Motor neuron (in vitro differentiated cells): Measurements from ENCODE around the gene SURF1. TPM values are rescaled to one million over a fixed set of nuclear protein-coding genes. Genes with fewer than 3 reads are reported as not detected.
"Not testable (repeated sequence)": the region's sequence is repeated elsewhere in the genome, so short reads cannot be mapped to it uniquely, and the experiment has no call there.

ENCODE experiments used
- ATAC-seq, 8 experiments: fragments of 200-7000 bp; cut with Tn5 transposase; replicated peaks in 6 of 8; 2 replicates each; pipeline ENCODE4 v1.8.0; 2021; ENCODE audit warnings: mild to moderate bottlenecking in 8 of 8, moderate library complexity in 8 of 8
- H3K27ac ChIP-seq, 2 donors: fragments of 250-450 bp; sonication (Bioruptor Pico); 2 replicates each; pipeline ENCODE4 v1.9.0; 2021; ENCODE audit warnings: antibody characterized with exemption in 2 of 2, mild to moderate bottlenecking in 2 of 2, moderate library complexity in 1 of 2
- H3K4me1 ChIP-seq, 2 donors: fragments of 250-450 bp; sonication (Bioruptor Pico); replicated peaks in 1 of 2; 2 replicates each; pipeline ENCODE4 v1.6.1; 2021; ENCODE audit warnings: antibody characterized with exemption in 2 of 2, mild to moderate bottlenecking in 2 of 2, moderate library complexity in 1 of 2
- H3K4me3 ChIP-seq, 5 donors: fragments of 250-450 bp; sonication (Bioruptor Pico); 2 replicates each; pipeline ENCODE4 v1.9.0; 2021; ENCODE audit warnings: antibody characterized with exemption in 5 of 5, mild to moderate bottlenecking in 5 of 5, moderate library complexity in 4 of 5
- WGBS, 10 experiments: fragments of 450-650 bp; shearing (Covaris generic); methylation state at CpG; one replicate each; pipeline ENCODE4 v1.0.0; 2022; 5-methylcytosine and 5-hydroxymethylcytosine counted together
- in situ Hi-C, 9 experiments: fragments of 400-800 bp; cut with MboI; loops; one replicate each; pipeline ENCODE4 v1.15.0; 2021; ENCODE audit warnings: low sequenced_read_pairs in 9 of 9, low pct_unique_long_range_greater_than_20kb in 2 of 9; ENCODE audit not compliant: unreplicated experiment in 9 of 9
- total RNA-seq, 8 experiments: library from RNA; unstranded; fragments of 300-600 nt; gene quantifications; 2 replicates each; pipeline versions ENCODE4 v1.2.3 to v1.2.4, GENCODE V29; 2022

SURF1 gene
- total RNA-seq, 8 experiments from 2014 or later: 26.7 to 40.3 (median 30.8) TPM

DNA sequence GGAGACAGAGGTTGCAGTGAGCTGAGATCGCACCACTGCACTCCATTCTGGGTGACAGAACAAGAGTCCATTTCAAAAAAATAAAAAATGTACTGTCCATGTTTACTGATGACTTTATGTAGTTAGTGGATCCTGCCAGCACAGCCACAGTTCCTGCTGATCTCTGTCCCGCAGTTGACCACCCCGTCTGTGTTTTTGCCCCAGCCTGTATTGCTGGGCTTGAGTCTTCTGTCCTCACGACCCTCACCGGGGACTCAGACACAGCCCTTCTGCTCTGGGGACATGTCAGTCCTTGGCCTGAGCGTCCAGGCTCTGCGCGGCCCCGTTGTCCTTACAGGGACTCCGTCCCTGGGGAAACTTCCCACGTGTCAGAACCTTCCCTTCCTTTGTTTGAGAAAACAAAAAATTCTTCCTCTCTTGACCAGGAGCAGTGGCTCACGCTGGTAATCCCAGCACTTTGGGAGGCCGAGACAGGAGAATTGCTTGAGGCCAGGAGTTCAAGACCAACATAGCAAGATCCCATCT lies 34.8 kb downstream of the SURF1 start:
- WGBS, 10 experiments: 73 to 100% (median 82%) methylated on average over 1 to 9 of the region's 13 CpGs; no CpG with 5 or more reads in 4 of the 10 experiments
- ATAC-seq: no peak

DNA sequence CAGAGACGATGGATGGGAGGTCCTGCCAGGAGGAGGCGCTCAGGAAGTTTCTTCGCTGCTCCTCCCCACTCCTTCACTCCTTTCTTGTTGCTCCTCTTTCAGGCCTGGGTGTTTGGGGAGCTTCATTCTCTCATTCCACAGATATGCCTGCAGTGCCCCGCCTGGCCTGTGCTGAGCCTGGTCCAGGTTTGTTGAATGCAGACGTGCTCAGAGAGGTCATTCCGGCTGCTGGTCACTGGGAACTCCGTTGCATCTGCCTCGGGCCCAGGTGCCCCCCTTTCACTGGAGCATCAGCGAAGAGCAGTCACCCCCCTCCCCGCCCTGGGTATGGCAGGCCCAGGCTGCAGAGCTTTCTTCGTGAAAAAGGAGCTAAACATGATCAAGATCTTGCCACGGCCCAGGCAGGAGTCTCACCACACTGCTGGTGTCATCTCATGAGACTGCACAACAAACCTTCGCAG lies 35.8 kb downstream of the SURF1 start:
- peak in 1 of 8 experiments; percentile 35 for ATAC-seq
- in situ Hi-C loops: loop anchor here in 2 of 9 experiments (10.0 kb wide), 1 partner anchor 136 kb away; no protein-coding TSS in a partner anchor

More for the DNA sequence above, 34.8 kb downstream of the SURF1 start:
- no peak overlapping the region for H3K27ac ChIP-seq
- in situ Hi-C loops: loop anchor here in 2 of 9 experiments (10.0 kb wide), 1 partner anchor 137 kb away; no protein-coding TSS in a partner anchor
- no peaks in the 10 kb centered on the region for H3K4me1 ChIP-seq
- H3K4me3 ChIP-seq: no peak overlapping the region

DNA sequence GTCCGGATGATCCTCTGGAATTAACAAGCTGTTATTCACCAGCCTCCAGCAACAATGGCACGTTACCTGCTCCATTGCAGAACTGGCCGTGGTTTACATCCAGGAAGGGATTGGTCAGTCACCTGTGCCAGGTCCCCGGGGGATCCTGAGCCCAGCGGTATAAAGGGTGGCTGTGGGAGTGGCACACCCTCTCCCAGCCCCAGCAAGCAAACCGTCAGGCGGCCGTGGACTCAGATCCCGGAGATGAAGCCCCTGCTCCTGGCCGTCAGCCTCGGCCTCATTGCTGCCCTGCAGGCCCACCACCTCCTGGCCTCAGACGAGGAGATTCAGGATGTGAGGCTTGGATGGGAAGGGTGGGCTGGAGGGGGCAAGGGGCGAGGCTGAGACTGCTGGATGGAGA lies 38.7 kb downstream of the SURF1 start:
- WGBS, 10 experiments: no CpG with 5 or more reads among the region's 13 CpGs
- in situ Hi-C loops, ATAC-seq, H3K27ac ChIP-seq, H3K4me1 ChIP-seq, H3K4me3 ChIP-seq: not testable (repeated sequence)

More for the DNA sequence above, 35.8 kb downstream of the SURF1 start:
- Histone ChIP-seq H3K27ac (no peak overlapping the region), H3K4me3 (no peak overlapping the region), H3K4me1 (no peaks in the 10 kb centered on the region)
- WGBS, 10 experiments: 46 to 89% (median 80%) methylated on average over 1 to 8 of the region's 13 CpGs; no CpG with 5 or more reads in 3 of the 10 experiments

DNA sequence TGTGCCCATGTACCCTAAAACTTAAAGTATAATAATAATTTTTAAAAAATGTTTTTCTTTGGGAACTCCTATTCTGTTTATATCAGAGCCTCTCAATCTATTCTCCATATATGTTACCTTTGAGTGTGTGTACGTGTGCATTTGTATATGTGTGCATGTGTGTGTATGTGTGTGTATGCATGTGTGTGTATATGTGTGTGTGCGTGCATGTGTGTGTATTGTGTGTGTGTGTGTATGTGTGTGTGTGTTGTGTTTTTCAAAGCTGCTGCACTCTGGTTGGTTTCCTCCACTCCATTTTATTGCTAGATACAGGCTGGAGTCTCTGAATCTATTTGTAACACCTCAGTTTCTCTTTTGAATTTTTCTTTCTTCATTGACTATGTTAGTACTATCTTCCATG lies 40.3 kb downstream of the SURF1 start:
- Histone ChIP-seq H3K4me1 (no peaks in the 10 kb centered on the region), H3K4me3 (no peak overlapping the region), H3K27ac (no peak overlapping the region)
- in situ Hi-C loops: no loop called here
- 0 to 80% (median 64%) methylated on average over 1 to 2 of the region's 2 CpGs; no CpG with 5 or more reads in 6 of the 10 experiments for WGBS, 10 experiments
- no peak for ATAC-seq

DNA sequence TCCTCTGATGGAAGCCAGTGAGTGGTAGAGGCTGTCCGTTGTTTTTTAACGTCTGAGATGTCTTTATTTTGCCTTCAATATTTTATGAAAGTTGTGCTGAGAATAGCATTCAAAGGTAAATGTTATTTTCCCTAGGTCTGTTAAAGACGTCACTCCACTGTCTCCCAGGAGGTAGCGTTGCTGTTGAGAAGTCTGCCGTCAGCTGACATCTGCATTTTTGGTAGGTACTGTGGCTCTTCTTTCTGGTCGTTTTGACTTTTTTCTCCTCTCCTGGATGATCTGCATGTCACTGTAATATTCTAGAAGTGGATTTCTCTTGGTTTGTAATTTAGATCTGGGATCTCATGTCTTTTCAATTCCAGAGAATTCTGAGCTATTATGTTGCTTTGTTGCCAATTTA lies 46.7 kb downstream of the SURF1 start:
- in situ Hi-C loops: no loop called here
- WGBS, 10 experiments: 22 to 100% (median 75%) methylated on average over 1 to 5 of the region's 6 CpGs; no CpG with 5 or more reads in 2 of the 10 experiments
- Histone ChIP-seq H3K27ac (no peak overlapping the region), H3K4me3 (no peak overlapping the region), H3K4me1 (no peaks in the 10 kb centered on the region)
- no peak for ATAC-seq

DNA sequence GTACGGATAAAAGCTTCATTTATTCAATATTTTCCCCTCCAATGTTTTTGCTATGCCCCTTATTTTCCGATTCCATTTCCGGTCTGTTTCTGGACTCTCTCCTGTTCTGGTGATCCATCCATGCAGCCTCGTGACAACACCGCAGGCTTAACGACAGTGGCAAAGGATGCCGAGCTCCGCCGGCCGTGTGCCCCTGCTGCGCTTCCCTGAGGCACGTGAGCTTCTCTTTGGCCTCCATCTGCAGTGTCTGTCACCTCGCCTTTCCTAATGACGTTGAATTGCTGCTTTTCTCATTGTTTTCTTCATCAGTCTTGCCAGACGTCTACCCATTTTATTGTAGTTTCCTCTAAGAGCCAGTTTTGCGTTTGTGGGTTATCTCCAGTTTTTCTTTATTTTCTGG lies 49.0 kb downstream of the SURF1 start:
- in situ Hi-C loops: no loop called here
- ATAC-seq: no peak
- no peaks in the 10 kb centered on the region for H3K4me1 ChIP-seq
- no peak overlapping the region for H3K27ac ChIP-seq
- 16 to 100% (median 61%) methylated on average over 3 to 14 of the region's 16 CpGs; no CpG with 5 or more reads in 1 of the 10 experiments for WGBS, 10 experiments
- H3K4me3 ChIP-seq: no peak overlapping the region

DNA sequence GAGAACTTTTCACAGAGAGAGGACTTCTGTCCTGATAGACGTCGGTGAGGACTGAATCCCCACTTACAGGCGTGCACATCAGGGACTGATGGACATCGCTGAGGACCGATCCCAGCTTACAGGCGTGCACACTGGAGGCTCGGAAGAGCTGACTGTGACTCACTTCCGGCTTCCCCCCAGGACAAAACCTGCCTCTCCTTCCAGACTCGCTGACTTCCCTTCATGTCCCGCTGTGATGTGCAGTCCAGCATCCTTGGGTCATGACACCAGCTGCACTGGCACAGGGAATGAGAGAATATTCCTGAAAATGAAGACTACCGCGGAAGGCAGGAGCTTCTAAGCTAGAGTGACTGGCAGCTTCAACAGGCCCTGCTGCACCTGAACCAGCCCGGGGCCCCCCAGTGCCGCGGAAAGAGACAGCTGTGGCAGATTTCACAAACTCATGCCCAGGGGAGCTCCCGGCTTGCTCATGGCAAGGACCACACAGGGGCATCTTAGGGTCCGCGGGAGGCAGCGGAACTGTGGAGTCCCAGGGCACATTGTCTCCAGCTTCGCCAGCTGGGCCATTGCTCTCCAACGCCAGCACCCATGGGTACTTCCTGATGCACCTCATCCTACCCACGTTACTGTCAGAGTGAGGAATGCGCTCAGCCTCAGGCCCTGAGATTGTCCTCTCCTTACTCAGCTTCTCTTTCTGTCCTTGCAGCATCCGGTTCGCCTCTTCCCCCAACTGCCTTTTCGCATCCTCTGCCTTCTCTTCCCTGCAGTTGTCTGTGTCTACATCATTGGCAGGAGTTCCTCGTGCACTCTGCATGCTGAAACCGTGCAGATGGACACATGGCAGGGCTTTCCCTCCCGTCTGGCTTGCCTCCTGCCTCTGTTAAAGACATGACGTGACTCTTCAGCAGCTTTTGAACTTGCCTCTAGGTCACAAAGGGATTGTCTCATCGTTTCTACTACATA lies 49.8 kb downstream of the SURF1 start:
- ATAC-seq: peak in 2 of 8 experiments; percentile 50 to 71
- 0 to 87% (median 50%) methylated on average over 1 to 19 of the region's 31 CpGs; no CpG with 5 or more reads in 1 of the 10 experiments for WGBS, 10 experiments
- Histone ChIP-seq H3K4me1 (no peaks in the 10 kb centered on the region), H3K27ac (no peak overlapping the region), H3K4me3 (no peak overlapping the region)
- in situ Hi-C loops: no loop called here

DNA sequence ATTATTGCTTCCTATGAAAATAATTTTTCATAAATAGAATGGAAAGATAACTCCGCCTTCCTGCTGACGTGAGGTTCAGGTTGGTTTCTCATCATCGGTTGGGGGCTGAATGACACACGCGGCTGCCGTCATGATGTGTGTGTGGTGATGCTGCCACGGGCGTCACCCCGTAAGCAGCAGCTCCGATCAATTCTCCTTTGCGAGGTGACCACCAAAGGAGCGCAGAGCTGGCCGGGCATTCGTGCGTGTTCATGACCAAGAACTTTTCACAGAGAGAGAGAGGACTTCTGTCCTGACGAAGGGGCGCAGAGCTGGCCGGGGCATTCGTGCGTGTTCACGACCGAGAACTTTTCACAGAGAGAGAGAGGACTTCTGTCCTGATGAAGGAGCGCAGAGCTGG lies 50.6 kb downstream of the SURF1 start:
- H3K4me1 ChIP-seq: no peaks in the 10 kb centered on the region
- no peak overlapping the region for H3K27ac ChIP-seq
- no peak for ATAC-seq
- H3K4me3 ChIP-seq: no peak overlapping the region
- in situ Hi-C loops: no loop called here
- 39 to 100% (median 72%) methylated on average over 1 to 15 of the region's 23 CpGs; no CpG with 5 or more reads in 4 of the 10 experiments for WGBS, 10 experiments

DNA sequence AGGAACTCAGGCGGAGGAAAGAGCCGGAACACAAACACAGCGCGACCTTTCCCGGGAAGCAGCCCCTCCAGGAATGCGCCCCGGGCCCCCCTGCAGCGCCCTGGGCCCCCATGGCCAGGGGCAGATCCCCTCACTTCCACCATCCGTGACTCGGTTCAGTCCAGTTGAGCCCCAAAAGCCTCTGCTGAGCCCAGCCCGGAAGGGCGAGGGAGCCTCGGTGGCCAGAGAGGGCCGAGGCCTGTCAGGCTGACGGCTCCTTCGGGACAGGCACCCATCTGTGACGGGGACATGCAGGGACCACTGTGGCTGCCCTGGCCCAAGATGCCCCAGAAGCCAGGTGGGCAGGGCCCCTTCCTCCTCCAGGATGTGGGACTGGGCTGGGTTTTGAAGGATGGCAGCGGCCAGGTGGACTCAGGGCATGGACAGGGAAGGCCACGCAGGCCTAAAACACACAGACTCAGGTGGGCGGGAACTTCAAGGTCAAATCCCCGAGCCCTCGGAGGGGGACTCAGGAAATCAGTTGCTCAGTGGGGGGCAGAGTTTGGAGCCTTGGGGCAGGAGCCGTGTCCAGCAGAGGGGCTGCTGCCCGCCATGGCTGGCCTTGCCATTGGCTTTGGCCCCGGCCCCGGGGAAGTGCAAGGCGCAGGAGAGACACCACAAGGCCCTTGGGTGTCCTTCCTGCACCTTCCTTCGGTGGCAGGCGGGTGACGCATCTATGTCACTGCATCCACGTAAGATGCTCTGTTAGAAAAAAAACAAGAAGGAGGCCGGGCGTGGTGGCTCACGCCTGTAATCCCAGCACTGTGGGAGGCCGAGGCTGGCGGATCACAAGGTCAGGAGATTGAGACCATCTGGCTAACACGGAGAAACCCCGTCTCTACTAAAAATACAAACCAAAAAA lies 51.6 kb downstream of the SURF1 start:
- H3K4me3 ChIP-seq: no peak overlapping the region
- in situ Hi-C loops: no loop called here
- ATAC-seq: no peak
- H3K27ac ChIP-seq: no peak overlapping the region
- no peaks in the 10 kb centered on the region for H3K4me1 ChIP-seq
- WGBS, 10 experiments: 8 to 100% (median 83%) methylated on average over 1 to 3 of the region's 38 CpGs; no CpG with 5 or more reads in 4 of the 10 experiments

DNA sequence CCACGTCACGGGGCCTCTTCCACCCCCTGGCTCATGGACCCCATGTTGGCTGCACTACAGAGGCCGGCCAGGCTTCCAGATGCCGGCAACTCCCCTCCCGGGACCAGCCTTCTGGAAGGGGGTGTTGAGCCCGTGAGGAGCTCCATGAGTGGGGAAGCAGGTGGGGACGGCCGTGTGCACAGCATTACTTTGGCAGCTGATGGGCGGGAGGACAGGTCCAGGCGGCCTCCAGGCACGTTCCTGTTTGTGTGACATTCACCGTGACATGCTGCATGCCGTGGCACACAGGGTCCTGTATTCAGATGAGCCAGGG lies 52.2 kb downstream of the SURF1 start:
- no peak for ATAC-seq
- WGBS, 10 experiments: 11 to 86% methylated on average over 3 to 5 of the region's 13 CpGs; no CpG with 5 or more reads in 8 of the 10 experiments
- H3K4me3 ChIP-seq: no peak overlapping the region
- no peaks in the 10 kb centered on the region for H3K4me1 ChIP-seq
- in situ Hi-C loops: no loop called here
- H3K27ac ChIP-seq: no peak overlapping the region

DNA sequence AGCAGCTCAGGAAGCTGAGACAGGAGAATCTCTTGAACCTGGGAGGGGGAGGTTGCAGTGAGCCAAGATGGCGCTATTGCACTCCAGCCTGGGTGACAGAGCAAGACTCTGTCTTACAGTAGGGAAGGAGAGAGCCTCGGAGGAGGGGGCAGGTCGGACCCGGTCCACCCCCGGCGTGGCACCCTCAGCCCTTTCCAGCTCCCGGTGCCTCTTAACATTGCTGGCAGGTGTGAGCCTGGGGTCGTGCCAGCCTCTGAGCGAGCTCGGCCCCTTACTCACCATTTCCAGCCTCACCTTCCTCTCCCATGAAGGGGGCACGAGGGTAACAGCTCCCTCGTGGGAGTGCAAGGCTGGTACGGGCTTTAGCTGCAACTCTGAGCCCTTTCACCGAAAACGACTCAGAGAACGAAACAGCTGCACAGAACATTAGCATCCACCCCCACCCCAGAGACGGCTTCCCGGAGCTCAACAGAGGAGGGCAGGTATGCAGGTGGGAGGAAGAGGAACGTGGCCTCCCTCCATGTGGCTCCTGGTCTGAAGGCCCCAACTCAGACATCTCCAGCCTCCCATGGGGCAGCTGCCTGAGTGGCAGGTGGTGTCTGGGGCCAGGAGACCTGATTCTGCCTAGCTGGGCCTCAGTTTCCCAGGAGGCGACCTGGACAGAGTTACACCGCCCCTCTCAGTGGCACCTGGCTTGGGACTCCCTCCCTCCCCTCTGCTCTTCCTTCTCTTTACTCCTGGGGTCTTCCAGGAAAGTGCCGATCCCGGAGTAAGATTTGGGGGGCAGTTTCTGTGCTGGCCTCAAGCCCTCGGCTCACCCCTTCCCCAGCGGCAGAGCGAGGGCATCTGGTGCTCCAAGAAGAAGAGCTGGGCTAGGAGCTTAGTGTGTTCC lies 52.8 kb downstream of the SURF1 start:
- Histone ChIP-seq H3K27ac (no peak overlapping the region), H3K4me1 (no peaks in the 10 kb centered on the region), H3K4me3 (no peak overlapping the region)
- in situ Hi-C loops: no loop called here
- no peak for ATAC-seq
- WGBS, 10 experiments: 0 to 87% (median 49%) methylated on average over 1 to 10 of the region's 26 CpGs; no CpG with 5 or more reads in 4 of the 10 experiments
